ENCODE measurements around the gene AIF1.

The AIF1 gene

DNA sequence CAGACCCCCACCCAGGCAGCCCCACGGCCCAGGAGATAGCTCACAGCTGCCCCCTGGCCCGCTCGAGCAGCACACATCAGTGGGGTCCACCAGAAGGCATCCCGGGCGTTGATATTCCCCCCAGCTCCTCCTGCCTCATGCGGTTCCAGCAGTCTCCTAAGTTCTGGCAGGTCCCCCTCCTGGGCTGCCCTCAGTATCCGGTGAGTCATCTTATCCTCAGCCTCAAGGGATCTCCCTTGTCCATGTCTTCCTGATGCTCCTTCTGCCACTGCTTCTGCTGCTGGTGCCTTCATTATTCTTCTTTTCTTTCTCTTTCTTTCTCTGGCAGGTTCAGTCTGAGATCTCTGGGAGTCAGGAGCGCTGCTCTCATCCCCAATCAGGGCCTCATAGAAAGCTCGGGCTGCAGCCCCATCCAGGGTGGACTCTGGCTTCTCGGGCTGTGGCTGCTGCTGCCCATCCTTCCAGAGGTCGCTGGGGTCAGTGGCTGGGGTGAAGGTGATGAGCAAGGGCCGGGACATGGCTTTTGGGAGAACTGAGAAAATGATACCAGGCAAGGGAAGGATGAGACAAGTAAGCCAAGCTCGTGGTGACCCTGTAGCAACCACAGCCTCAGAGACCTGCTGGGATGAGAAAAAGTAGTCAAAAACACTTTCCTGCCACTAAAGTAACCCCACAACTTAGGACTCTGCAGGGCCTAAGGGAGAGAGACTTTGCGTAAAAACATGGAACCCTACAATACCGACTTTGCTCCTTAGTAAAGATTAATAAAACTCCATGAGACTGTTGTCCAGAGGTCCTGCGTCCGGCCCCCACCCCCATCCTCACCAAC, 49.1 kb downstream of the AIF1 start:
- DNase-seq (ENCODE audit: low read depth), result no peak
- TF ChIP-seq, protein P1, sequence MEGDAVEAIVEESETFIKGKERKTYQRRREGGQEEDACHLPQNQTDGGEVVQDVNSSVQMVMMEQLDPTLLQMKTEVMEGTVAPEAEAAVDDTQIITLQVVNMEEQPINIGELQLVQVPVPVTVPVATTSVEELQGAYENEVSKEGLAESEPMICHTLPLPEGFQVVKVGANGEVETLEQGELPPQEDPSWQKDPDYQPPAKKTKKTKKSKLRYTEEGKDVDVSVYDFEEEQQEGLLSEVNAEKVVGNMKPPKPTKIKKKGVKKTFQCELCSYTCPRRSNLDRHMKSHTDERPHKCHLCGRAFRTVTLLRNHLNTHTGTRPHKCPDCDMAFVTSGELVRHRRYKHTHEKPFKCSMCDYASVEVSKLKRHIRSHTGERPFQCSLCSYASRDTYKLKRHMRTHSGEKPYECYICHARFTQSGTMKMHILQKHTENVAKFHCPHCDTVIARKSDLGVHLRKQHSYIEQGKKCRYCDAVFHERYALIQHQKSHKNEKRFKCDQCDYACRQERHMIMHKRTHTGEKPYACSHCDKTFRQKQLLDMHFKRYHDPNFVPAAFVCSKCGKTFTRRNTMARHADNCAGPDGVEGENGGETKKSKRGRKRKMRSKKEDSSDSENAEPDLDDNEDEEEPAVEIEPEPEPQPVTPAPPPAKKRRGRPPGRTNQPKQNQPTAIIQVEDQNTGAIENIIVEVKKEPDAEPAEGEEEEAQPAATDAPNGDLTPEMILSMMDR (IDR thresholded peaks at IDR 0.05; ENCODE audit: control insufficient read depth, insufficient read depth, low read depth, low read length, missing control alignments), result no peak

DNA sequence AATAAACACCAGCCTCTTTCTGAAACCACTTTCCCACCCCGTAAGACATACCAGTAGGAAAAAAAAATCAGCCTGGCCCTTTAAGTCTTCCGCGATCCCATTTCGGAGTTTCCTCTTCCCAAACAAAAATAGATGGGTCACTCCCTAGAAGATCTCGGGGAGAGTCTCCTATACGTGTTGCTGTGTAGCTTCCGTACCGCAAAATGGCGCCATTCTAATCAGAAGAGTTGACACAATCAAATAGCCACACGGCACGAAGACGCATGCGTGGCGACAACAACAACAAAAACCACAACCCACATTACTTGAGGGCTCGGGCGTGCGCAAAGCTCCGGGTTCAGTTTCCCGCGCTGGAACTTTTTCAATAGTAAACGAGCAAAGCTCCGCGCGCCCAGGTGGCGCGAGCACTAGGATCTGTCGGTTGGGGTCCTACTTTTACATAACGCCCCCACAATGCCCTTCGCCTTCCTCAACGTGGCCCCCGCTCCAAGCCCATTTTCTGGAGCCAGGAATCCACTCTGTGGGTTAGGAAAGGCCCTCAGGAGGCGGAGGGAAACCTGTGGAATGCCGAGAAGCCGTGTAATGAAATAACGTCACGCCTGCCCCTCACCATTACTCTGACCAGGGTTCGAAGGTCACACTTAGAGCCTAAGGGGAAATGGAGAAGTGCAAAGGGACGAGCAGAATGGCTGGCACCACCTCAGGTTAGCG, 49.9 kb downstream of the AIF1 start, which contains the start of gene GPANK1:
GPANK1 (minus strand) TSS at position 208 of the 711 bp plus-strand sequence. CDS start 519 bp downstream, outside the sequence.
- DNase-seq (ENCODE audit: low read depth), result peak; percentile 79
- peak within 1 kb of the TSS; percentile 95 for H3K4me3 ChIP-seq (ENCODE audit: control insufficient read depth, low read depth, low read length)
- TF ChIP-seq, protein P1 (IDR thresholded peaks at IDR 0.05; ENCODE audit: control insufficient read depth, insufficient read depth, low read depth, low read length, missing control alignments), result no peak

More for the DNA sequence above, 49.1 kb downstream of the AIF1 start:
- H3K4me3 ChIP-seq (ENCODE audit: control insufficient read depth, low read depth, low read length), result peak overlapping the region; percentile 95

DNA sequence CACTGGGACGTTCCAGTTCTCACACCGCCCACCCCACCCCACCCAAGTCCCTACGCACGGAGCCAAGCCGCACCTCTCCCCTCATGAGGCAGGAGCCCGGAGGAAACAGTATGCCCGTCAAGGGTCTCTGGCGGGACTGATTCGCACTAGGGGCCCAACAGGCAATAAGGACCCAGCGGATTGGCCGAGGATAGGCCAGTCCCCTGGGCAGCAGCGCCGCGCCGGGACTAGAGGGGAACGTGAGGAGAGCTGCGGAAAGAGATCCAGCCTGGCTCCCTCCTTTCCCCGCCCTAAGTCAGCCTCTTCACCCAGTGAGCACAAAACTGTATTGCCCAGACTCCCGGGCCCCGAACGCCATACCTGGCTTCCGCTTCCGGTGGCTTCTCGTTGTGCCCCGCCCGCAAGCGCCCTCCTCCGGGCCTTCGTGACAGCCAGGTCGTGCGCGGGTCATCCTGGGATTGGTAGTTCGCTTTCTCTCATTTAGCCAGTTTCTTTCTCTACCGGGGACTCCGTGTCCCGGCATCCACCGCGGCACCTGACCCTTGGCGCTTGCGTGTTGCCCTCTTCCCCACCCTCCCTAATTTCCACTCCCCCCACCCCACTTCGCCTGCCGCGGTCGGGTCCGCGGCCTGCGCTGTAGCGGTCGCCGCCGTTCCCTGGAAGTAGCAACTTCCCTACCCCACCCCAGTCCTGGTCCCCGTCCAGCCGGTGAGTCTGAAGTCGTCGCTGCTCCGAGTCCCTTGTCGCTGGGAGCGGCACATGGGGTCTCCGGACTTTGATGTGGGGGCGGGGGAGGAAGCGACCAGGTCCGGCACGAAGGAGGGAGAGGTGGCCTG, 50.7 kb downstream of the AIF1 start, which contains the start of gene CSNK2B:
CSNK2B (plus strand) TSS at position 580 of the 836 bp plus-strand sequence. CDS start 752 bp downstream, outside the sequence.
- TF ChIP-seq, protein P1 (IDR thresholded peaks at IDR 0.05; ENCODE audit: control insufficient read depth, insufficient read depth, low read depth, low read length, missing control alignments), result peak; percentile 4
- DNase-seq (ENCODE audit: low read depth), result peak; percentile 83

DNA sequence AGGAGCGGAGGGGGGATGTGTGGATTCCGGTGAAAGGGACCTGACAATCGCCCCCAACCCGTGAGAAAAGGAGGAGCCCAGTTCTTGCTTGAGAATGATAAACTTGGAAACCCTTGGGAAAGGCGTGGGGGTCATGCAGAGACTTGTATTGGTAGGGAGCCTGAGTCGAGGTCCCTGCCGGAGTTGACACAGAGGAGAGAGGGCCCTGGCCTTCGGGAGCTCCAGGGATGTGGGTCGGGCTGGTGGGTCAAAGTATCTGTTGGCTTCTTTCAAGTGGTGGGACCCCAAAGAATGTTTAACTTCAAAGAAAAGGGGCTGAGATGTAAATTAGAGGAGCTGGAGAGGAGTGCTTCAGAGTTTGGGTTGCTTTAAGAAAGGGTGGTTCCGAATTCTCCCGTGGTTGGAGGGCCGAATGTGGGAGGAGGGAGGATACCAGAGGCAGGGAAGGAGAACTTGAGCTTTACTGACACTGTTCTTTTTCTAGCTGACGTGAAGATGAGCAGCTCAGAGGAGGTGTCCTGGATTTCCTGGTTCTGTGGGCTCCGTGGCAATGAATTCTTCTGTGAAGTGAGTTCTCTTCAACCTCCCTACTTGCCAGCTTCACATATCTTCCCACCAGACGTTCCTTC, 51.4 kb downstream of the AIF1 start:
- TF ChIP-seq, protein P1 (IDR thresholded peaks at IDR 0.05; ENCODE audit: control insufficient read depth, insufficient read depth, low read depth, low read length, missing control alignments), result no peak
- DNase-seq (ENCODE audit: low read depth), result no peak
- H3K4me3 ChIP-seq (ENCODE audit: control insufficient read depth, low read depth, low read length), result peak overlapping the region; percentile 95

More for the DNA sequence above, 50.7 kb downstream of the AIF1 start, which contains the start of gene CSNK2B:
- peak within 1 kb of the TSS; percentile 95 for H3K4me3 ChIP-seq (ENCODE audit: control insufficient read depth, low read depth, low read length)

Data from AG09309 (cell line).